Measurements from ENCODE around the gene SENP7. TPM values are rescaled to one million over a fixed set of nuclear protein-coding genes. Genes with fewer than 3 reads are reported as not detected.

Gene SENP7
- total and polyA plus RNA-seq, 2 experiments from 2014 or later, result 5.0 to 9.0 TPM

GRCh38 chr3:101288294-101288693, 224.7 kb downstream of the SENP7 start (continued):
- no peak for TF ChIP-seq ETS1 (IDR thresholded peaks at IDR 0.05)

GRCh38 chr3:101284757-101285156, 228.3 kb downstream of the SENP7 start:
- Histone ChIP-seq H3K9me2 (ENCODE audit: insufficient read depth) (no peaks in the 10 kb centered on the region), H3K27me3 (ENCODE audit: insufficient read depth) (no peaks in the 10 kb centered on the region), H3K36me3 (ENCODE audit: insufficient read depth) (no peaks in the 10 kb centered on the region), H2AFZ (no peak overlapping the region), H3K79me2 (replicated peaks; ENCODE audit: insufficient read depth) (no peaks in the 10 kb centered on the region), H3F3A (replicated peaks; ENCODE audit: low read depth) (no peaks in the 10 kb centered on the region), H4K20me1 (replicated peaks; ENCODE audit: insufficient read depth) (no peaks in the 10 kb centered on the region), H3K4me2 (no peak overlapping the region), H3K4me3 (no peak overlapping the region), H3K27ac (ENCODE audit: low read depth) (no peak overlapping the region), H3K4me1 (ENCODE audit: insufficient read depth) (peaks cover 6% of the 10 kb centered on the region; the same call in 1 of the 2 replicates)
- TF ChIP-seq CTCF (conservative IDR thresholded peaks at IDR 0.05; ENCODE audit: low read depth in 2 of 2) (no peak), REST (IDR thresholded peaks at IDR 0.05; ENCODE audit: unreplicated experiment) (no peak), EZH2 (IDR thresholded peaks at IDR 0.05; ENCODE audit: low read depth, unreplicated experiment) (no peak), ZNF331 (CRISPR knock-in tag; IDR thresholded peaks at IDR 0.05; ENCODE audit: low read depth) (no peak), JUNB (IDR thresholded peaks at IDR 0.05; ENCODE audit: unreplicated experiment) (no peak), EZH2phosphoT487 (IDR thresholded peaks at IDR 0.05; ENCODE audit: unreplicated experiment) (no peak), ETS1 (IDR thresholded peaks at IDR 0.05) (no peak), CREB1 (CRISPR knock-in tag; IDR thresholded peaks at IDR 0.05; ENCODE audit: low read depth) (no peak), ZNF114 (CRISPR knock-in tag; IDR thresholded peaks at IDR 0.05) (no peak), ZNF462 (CRISPR knock-in tag; IDR thresholded peaks at IDR 0.05) (no peak), POLR2AphosphoS5 (IDR thresholded peaks at IDR 0.05; ENCODE audit: low read depth) (no peak), STAT1 (IDR thresholded peaks at IDR 0.05; ENCODE audit: unreplicated experiment) (no peak)
- Mint-ChIP-seq H3K27ac (no peak overlapping the region), H3K27me3 (ENCODE audit: insufficient read depth, low read depth, poor library complexity) (no peaks in the 10 kb centered on the region), H3K4me3 (no peak overlapping the region), H3K4me1 (peaks cover 3% of the 10 kb centered on the region; the same call in 1 of the 3 replicates), H3K36me3 (ENCODE audit: low read depth) (no peaks in the 10 kb centered on the region), H3K9me3 (no peaks in the 10 kb centered on the region)
- ATAC-seq (no peak), DNase-seq (ENCODE audit: low spot score) (no peak)
